ENCODE measurements around the gene TMEM256.

TMEM256 gene

DNA sequence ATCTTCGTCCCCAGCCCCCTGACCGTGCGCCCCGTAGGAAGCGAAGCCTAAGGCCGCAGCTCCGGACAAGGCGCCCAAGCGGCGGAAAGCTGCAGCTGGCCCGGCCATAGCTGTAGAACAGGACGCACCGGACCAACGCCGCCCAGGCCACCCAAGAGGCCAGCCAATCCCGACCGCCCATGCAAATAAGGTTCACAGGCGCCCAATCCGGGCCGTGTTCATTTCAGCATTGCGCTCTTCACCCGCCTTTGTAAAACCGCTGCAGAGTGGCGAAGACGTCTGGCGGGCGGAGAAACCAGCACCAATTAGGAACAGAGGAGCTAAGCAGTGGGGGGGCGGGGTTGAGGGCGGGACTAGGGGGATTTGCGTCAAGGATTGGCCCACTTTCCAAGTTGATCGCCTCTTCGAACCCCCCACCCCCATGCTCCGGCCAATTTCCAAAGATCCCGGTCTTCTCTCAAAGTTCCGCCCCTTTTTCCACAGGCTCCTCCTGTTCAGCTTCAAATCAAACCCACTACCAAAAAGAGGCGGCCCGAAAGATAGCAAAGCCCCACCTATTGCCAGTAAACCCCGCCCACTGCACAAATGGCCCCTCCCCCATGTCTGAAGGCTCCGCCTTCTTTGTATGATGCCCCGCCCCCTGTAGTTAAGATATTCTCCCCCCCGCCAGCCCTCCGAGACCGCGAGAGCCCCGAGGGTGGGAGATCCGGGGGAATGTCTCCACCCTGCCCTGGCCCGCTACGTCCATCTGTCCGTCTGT is at the start of gene TMEM256:
TMEM256 (minus strand) TSS at position 121 of the 760 bp plus-strand sequence; CDS start at position 108, 13 bp downstream.
- DNase-seq (ENCODE audit: low read depth): peak; percentile 89

GRCh38 chr17:7448461-7448860 is 44.6 kb upstream of the TMEM256 start:
- no peak for DNase-seq (ENCODE audit: low read depth)

GRCh38 chr17:7445619-7445968 is 41.7 kb upstream of the TMEM256 start:
- no peak for DNase-seq (ENCODE audit: low read depth)

GRCh38 chr17:7444682-7445618 is 41.1 kb upstream of the TMEM256 start, which contains the start of gene CHRNB1:
TSS of gene CHRNB1 (plus strand) at chr17:7445061. CDS start at chr17:7445128, 67 bp downstream.
- no peak for DNase-seq (ENCODE audit: low read depth)

DNA sequence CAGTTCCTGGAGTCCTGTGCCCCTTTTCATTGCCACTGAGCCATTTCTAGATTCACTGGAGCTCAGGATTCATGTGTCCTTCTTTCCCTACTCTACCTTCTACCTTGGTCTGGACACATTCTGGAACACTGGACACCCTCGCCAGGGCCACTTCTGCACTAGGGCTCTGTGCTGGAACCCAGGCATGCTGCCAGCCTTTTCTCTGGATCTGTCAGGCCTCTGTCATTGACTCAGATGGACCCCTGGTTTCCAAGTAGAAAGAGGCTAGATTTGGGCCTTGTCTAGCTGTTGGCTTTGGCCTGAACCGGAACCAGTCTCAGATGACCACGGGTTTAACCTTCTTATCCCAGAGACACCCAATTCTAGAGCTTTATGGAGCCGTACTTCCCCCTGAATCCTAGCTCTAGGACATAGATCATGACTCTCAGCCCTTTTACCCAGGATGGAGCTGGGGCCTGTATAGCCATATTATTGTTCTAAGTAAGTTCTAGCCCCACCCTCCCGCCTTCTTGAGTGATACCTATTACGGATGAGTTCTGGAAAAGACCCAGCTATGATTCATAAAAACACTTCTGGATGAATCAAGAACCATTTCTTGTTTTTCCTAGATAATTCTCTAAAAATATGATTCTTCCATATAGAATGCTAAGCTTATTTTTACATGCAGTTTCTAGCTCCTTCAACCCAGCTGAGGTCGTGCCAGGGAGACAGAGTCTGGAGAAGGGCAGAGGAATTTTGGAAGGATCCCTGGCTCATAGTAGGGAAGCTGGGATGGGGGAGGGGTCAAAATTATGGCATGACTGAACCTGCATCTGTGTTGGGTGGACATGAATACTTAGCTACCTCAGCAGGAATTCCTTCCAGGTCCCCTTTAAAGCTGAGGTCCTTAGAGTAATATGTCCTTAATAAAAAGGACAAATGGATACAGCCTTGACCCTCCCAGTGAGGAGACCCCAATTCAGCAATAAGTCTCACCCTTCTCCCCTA is 39.9 kb upstream of the TMEM256 start:
- DNase-seq (ENCODE audit: low read depth): no peak

- no peak for DNase-seq (ENCODE audit: low read depth)
Observed at GRCh38 chr17:7442142-7442541, 38.2 kb upstream of the TMEM256 start.

DNA sequence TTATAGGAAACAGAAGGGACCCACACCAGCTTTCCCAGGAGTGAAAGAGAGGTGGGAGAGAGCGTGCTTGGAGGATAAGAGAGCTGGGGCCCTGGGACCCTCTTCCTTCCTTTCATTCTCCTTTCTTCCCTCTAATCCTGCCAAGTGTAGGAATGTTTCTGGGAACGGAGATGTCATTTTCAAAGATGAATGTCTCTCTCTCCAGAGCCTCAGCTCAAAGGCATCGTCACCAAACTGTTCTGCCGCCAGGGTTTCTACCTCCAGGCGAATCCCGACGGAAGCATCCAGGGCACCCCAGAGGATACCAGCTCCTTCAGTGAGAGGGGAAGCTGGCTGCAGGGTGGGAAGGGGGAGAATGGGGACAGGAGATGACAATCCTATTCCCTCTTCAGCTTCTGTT is 37.4 kb upstream of the TMEM256 start:
- DNase-seq (ENCODE audit: low read depth): no peak

DNA sequence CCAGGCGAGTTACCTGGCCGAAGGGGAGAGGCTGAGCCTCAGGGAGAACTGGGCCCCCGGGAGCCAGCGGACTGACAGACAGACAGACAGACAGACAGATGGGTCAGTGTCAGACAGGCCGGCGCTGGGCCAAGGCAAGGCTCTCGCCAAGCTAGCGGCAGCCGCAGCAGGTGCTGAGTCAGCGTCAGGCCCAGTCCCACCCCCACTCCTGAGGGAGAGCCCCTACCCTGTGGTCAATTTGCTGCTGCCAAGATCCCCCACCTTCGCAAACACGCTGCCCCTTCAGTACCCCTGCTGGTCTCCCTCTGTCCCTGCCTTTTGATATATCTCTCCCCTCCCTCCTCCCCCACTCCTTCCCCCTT is 36.9 kb upstream of the TMEM256 start:
- no peak for DNase-seq (ENCODE audit: low read depth)

DNA sequence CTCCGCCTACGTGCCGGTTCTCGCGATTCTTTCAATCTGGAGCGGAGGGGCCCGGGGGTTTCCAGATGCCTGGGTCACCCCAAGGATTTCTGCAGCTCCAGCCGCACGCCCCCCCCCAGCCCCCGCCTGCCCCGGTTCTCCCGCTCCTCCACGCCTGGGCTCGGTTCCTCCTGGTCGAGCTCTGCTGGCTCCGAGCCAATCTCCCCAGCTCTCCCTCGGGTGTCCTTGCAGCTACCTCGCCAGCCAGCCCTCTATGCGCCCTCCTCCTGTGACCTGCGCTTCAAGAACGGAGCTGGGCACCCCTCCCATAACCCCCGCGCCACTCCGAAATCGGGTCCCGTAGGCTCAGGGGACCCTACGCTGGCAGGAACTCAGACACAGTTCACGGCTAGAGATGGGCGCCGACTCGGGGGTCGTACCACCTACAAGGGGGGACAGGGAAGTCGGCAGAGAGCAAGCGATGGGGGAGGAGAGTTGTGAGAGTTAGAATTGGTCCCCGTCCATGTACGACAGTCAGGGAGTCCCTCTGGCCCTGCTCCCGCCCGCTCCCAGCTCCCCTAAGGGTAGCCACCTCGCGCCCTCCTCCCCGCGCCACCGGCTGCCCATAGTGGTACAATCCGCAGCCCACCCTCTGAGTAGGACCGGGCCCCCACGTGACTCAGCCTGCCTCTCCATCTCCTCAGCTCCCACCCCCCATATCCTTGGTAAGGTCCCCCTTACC is 36.4 kb upstream of the TMEM256 start:
- no peak for DNase-seq (ENCODE audit: low read depth)

DNA sequence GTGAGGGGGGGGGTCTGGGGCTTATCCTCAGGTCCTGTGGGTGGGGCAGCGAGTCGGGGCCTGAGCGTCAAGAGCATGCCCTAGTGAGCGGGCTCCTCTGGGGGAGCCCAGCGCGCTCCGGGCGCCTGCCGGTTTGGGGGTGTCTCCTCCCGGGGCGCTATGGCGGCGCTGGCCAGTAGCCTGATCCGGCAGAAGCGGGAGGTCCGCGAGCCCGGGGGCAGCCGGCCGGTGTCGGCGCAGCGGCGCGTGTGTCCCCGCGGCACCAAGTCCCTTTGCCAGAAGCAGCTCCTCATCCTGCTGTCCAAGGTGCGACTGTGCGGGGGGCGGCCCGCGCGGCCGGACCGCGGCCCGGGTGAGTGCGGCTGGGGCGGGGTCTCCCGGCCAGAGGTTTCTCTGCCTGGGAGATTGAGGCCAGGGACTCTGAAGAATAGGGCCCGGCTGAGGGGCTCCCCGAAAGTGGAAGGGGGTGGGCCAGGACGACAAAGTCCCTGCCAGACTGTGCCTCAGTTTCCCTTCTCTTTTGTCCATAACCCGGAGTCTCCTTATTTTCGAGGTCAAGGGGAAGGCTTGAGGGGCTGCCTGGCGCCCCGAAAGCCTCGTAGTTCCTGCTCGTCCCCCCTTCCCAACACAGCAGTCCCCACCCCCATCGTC is 35.7 kb upstream of the TMEM256 start, which contains the start of gene FGF11:
FGF11 (plus strand) TSS at position 51 of the 651 bp plus-strand sequence; CDS start at position 160, 109 bp downstream.
- DNase-seq (ENCODE audit: low read depth): no peak

- no peak for DNase-seq (ENCODE audit: low read depth)
Observed at GRCh38 chr17:7438656-7439460, 35.0 kb upstream of the TMEM256 start.

- DNase-seq (ENCODE audit: low read depth): no peak
Observed at GRCh38 chr17:7437950-7438614, 34.2 kb upstream of the TMEM256 start.

DNA sequence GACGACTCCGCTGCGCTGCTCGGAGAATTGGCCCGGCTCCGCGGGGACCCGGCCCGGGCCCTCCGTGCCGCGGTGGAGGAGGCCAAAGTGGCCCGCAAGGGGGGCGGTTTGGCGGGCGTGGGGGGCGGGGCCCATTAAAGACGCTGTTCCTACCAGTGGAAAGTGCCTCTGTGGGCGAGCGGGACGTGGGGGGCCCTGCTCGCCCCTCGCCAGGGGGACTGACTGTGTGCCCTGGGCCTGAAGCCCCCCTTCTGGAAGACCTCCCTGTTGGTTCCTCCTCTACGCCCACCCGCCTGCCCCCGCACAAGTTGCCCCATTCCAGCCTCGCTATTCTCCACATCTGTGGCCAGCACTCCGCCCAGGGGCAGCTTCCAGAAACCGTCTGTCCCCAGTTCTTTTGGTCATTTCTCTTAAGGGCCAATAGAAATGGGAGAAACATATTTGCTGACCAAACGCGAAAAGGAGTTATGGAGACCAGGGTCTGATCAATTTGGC is 33.5 kb upstream of the TMEM256 start:
- no peak for DNase-seq (ENCODE audit: low read depth)

DNA sequence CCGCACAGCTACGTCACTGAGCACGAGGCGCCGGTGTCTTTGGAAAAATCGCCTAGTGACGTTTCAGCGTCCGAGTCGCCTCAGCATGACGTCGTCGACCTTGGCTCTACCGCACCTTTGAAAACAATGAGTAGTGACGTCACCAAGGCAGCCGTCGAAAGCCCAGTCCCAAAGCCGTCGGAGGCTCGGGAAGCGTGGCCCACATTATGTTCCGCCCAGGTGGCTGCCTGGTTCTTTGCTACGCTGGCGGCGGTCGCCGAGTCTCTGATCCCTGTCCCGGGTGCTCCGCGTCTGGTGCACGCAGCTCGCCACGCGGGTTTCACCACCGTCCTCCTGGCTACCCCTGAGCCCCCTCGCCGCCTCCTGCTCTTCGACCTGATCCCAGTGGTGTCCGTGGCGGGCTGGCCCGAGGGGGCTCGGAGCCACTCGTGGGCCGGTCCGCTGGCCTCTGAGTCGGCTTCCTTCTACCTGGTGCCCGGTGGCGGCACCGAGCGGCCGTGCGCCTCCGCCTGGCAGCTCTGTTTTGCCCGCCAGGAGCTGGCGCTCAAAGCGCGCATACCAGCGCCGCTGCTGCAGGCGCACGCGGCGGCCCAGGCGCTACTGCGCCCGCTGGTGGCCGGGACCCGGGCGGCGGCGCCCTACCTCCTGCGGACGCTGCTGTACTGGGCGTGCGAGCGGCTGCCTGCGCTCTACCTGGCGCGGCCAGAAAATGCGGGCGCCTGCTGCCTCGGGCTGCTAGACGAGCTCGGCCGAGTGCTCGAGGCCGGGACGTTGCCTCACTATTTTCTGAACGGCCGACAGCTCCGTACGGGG is 32.9 kb upstream of the TMEM256 start:
- DNase-seq (ENCODE audit: low read depth): peak; percentile 71

GRCh38 chr17:7435676-7436555 is 32.0 kb upstream of the TMEM256 start:
- peak; percentile 41 for DNase-seq (ENCODE audit: low read depth)

- no peak for DNase-seq (ENCODE audit: low read depth)
Observed at GRCh38 chr17:7432296-7432695, 28.4 kb upstream of the TMEM256 start.

DNA sequence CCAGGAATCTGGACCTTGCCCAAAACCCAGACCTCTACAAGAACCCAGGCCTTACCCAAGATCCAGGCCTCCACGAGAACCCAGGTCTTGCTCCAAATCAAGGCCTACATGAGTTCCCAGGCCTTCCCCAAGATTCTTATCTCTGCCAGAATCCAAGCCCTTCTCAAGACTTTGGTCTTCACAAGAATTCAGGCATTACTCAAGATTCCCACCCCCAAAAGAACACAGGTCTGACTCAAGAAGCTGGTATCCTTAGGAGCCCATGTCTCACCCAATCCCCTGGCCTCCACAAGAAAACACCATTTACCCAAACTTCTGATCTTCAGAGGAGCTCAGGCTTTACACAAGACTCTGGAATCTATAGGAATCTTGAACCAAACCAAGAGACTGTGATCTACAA is 27.3 kb upstream of the TMEM256 start:
- no peak for DNase-seq (ENCODE audit: low read depth)
